A549 (cell line): Measurements from ENCODE around the gene IL17RE.

Experiments
- CBX2 ChIP-seq: fragments of 200-600 bp; sonication (generic); IDR thresholded peaks from 2 replicates; pipeline ENCODE4 v1.6.1; 2016; ENCODE audit warnings: low read depth, mild to moderate bottlenecking, borderline replicate concordance
- CEBPB ChIP-seq, 2 experiments: fragments of >200 bp in 1 of 2; sonication (Bioruptor Twin) in 1 of 2; formaldehyde crosslinking in 1 of 2; IDR thresholded peaks; 2 replicates each; pipeline ENCODE4 v1.6.1; 2012 to 2016
- CHD2 ChIP-seq: fragments of 150-350 bp; IDR thresholded peaks from 2 replicates; pipeline ENCODE4 v1.6.1; 2014; ENCODE audit warnings: low read length; ENCODE audit not compliant: partially characterized antibody
- CTCF ChIP-seq: fragments of >200 bp; sonication (Bioruptor Twin); formaldehyde crosslinking; IDR thresholded peaks from 3 replicates; pipeline ENCODE4 v1.5.1; 2016
- ELK1 ChIP-seq: fragments of 150-350 bp; IDR thresholded peaks from 2 replicates; pipeline ENCODE4 v1.6.1; 2014; ENCODE audit warnings: low read depth, mild to moderate bottlenecking, low read length
- EP300 ChIP-seq, 2 experiments: fragments of >200 bp; sonication (Bioruptor Twin); formaldehyde crosslinking; IDR thresholded peaks; 2 replicates in 1 of 2; 3 replicates in 1 of 2; pipeline ENCODE4 v1.6.1; 2016 to 2017
- GATA3 ChIP-seq: IDR thresholded peaks from 2 replicates; pipeline ENCODE4 v1.6.1; 2012; ENCODE audit warnings: borderline replicate concordance
- HEYL ChIP-seq: fragments of 250-450 bp; sonication (Bioruptor Pico); IDR thresholded peaks from 2 replicates; pipeline ENCODE4 v1.8.0; 2021; ENCODE audit warnings: mild to moderate bottlenecking, moderate library complexity
- MAX ChIP-seq: IDR thresholded peaks from 2 replicates; pipeline ENCODE4 v1.6.1; 2012
- POLR2A ChIP-seq: IDR thresholded peaks from 2 replicates; pipeline ENCODE4 v1.6.1; 2012; ENCODE audit warnings: mild to moderate bottlenecking, low read length
- RAD21 ChIP-seq, 2 experiments: fragments of >200 bp in 1 of 2; sonication (Bioruptor Twin) in 1 of 2; formaldehyde crosslinking in 1 of 2; IDR thresholded peaks in 1 of 2; conservative IDR thresholded peaks in 1 of 2; 2 replicates in 1 of 2; 3 replicates in 1 of 2; pipeline ENCODE4 v1.6.1; 2012 to 2018; ENCODE audit warnings: inconsistent platforms in 1 of 2
- RFX5 ChIP-seq: fragments of 450-650 bp; IDR thresholded peaks from 2 replicates; pipeline ENCODE4 v1.7.1; 2014; ENCODE audit warnings: antibody characterized with exemption, mild to moderate bottlenecking, moderate library complexity

GRCh38 chr3:9949115-9949514, 46.5 kb downstream of the IL17RE start:
- TF ChIP-seq RFX5 (no peak), ELK1 (no peak), POLR2A (no peak), CTCF (no peak), HEYL (CRISPR knock-in tag) (no peak), CHD2 (no peak), RAD21 (conservative IDR thresholded peaks at IDR 0.05 in 1 of 2, IDR thresholded peaks at IDR 0.05 in 1 of 2) (no peak), GATA3 (no peak), CEBPB (IDR thresholded peaks at IDR 0.05) (no peak), CBX2 (no peak), MAX (no peak), EP300 (IDR thresholded peaks at IDR 0.05) (no peak)
